Myocyte (in vitro differentiated cells): ENCODE data around the gene PGA5. TPM values are rescaled to one million over a fixed set of nuclear protein-coding genes. Genes with fewer than 3 reads are reported as not detected.

ENCODE experiments used
- DNase-seq: peaks from one replicate; pipeline ENCODE4 v3.0.0-alpha.2; 2012; ENCODE audit warnings: low read depth
- total RNA-seq: library from RNA; depleted of rRNA; stranded (reverse); fragments of >200 nt; gene quantifications from 2 replicates; pipeline ENCODE4 v1.2.3, GENCODE V29; 2014

The PGA5 gene
- total RNA-seq, 1 donor from 2014 or later = 18.1 TPM

DNA sequence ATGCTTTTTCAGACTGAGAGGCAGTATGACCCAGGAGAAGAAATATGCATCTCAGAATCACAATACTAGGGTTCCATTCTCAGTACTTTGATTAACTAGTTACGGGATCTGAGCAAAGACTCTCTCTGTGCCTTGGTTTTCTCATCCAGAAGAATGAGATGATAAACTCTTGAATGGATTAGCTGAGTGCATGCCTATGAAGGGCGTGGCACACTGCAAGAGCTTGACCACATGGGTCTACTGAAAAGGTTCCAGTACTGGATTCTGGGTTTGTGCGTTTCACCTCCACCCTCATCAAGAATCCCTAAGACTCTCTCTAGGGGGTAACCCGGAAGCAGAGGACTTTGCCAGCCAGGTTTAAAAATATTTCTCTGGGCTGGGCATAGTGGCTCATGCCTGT, 25.6 kb downstream of the PGA5 start:
- DNase-seq = peak; percentile 32

DNA sequence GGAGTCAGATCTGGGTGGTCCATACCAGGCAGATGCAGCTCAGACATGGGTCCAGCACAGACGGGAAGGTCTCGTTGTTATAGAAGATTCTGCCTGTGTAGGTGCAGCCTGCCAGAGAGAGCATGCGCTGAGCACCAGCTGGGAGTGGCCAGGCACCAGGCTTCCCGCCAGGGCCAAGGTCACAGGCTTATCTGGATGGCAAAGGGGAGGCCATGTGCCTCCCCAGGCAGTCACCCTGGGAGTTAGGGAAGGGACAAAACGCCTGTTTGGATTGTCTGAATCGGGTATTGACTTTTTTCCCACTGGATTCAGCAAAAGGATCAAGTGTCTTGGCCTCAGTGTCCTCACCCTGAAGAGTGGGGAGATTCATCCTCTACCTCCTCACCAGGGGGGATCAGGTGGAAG, 26.5 kb downstream of the PGA5 start:
- no peak for DNase-seq

DNA sequence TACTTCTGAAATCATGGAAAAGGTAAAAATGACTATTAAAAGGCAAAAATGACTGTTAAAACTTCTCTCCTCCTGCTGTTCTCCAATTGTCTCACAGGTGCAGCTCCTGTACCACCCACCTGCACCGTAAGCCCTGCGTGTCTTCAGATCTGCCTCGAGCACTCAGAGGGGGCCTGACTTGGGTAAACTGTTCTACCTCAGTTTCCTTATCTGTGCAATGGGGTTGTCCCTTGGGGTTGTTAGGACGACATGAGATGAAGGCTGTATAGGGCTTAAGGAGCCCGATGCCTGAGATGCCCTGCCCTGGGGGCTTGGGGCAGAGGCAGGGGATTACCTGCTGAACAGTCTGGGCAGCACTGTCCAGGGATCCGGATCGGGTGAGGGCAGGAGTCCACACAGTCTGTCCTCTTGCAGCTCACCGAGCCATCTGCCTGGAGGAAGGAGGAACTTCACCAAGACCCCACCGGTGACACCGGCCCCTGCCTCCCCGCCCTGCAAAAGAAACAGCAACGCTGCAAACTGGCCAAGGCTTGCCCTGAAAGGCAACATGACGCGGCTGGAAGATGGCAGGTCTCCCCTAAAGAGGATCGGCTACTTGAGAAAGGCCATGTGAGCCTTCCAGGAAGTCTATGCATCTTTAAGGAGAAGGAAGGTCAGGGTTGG, 27.7 kb downstream of the PGA5 start:
- DNase-seq = no peak

DNA sequence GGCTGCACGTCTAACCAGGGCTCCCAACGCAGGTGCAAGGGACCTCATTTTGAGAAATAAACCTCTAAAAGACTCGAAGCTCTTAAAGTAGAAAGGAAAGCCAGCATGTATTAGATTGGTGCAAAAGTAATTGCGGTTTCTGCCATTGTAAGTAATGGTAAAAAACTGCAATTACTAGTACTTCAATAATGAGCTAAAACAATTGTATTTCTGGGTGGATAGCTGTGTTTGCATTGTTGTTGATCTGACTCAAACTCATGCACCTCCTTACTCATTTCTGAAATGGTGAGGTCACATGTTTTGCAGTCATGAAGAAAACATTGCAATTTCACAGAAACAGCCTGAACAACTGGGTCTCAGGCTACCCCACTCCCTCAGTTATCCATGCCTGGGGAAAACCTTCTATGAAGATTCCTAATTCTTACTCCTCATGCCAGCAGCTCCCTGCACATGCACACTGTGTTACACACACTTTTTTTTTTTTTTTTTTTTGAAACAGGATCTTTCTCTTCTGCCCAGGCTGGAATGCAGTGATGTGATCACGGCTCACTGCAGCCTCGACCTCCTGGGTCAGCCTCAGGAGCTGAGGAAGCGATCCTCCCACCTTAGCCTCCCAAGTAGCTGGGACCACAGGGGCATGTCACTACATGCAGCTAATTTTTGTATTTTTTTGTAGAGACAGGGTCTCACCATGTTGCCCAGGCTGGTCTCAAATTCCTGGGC, 29.5 kb downstream of the PGA5 start:
- DNase-seq = no peak

DNA sequence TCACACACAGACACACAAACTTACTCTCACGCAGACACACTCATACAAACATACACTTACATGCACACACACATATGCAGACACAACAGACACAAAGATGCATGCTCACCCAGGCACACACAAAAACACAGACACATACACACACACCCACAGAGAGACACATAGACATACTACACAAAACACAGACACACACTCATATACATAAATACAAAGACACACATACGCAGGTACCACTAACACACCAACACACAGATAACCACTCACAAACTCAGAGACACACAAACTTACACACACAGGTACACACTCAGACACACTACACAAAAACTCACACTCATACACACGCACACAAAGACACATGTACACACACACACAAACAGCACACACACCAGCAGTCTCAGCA, 31.8 kb downstream of the PGA5 start:
- DNase-seq = no peak

DNA sequence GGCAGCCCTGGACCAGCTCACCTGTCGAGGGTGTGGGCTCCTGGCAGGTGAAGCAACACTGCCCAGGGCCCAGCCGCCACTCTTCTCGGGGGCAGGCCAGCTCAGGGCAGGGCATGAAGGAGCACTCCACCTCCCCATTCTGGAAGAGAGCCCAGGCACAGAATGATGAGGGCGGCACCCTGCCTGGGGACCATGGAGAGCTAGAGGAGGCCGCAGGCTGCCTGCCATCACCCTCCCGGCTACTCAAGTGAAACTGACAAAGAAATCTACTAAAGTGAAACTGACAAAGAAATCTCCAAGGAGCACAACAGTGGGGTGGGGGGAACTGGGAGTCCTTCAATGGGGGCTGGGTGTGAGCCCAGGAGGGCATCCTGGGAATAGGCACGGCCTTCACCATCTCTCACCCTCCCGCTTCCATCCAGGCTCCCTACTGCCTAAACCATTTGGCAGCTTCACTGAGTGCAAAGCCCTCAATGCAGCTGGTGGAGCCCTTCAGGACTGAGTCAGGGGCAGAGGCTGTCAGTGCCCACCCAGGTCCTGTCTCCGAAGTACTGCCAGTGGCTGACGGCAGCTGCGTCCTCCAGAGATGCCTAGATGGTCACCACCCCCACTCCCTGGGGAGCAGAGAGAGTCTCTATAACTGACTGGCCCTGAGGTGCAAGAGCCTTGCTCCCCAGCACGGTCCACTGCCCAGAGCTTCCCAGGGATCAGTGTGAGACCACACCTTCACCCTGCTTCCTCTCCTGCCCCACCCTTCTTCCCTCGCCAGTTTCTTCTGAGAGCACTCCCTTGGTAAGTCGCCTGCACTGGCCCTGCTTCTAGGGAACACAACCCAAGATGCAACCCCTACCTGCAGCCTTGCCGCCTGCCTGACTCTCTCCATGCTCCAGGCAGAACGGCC, 32.5 kb downstream of the PGA5 start:
- peak; percentile 47 for DNase-seq

DNA sequence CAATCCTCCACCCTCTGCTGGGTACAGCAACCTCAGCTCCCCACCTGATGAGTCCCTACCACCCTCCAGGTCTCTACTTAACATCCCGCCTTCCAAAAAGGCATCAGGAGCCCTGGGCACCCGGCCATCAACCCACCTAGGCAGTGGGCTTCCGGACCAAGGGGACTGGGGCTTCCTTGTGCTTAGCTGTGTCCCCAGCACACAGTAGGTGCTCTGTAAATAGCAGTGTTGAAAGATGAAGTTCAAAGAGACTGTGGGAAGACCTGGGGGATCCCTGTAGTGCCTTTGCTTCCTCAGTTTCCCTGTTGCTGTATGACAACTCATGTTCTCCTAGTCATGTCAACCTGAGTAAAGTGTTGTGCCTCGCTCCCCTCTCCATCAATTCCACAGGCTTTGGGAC, 33.1 kb downstream of the PGA5 start:
- DNase-seq = no peak

DNA sequence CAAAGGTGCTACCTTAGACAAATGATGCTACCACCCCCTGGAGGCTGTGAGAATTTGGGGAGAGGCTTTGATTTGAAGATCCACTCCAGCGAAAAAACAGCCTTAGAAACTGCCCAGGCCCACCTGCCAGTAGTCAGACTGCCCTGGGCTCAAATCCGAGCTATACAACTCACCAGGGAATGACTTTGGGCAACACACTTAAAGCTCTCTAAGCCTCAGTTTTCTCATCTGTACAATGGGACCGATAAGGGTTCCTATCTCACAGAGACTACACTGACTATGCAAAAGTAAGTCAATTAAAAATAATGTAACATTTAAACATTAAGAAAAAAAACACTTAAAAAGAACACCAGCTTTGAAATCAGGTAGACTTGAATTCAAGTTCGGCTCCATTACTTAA, 34.2 kb downstream of the PGA5 start:
- DNase-seq = no peak

DNA sequence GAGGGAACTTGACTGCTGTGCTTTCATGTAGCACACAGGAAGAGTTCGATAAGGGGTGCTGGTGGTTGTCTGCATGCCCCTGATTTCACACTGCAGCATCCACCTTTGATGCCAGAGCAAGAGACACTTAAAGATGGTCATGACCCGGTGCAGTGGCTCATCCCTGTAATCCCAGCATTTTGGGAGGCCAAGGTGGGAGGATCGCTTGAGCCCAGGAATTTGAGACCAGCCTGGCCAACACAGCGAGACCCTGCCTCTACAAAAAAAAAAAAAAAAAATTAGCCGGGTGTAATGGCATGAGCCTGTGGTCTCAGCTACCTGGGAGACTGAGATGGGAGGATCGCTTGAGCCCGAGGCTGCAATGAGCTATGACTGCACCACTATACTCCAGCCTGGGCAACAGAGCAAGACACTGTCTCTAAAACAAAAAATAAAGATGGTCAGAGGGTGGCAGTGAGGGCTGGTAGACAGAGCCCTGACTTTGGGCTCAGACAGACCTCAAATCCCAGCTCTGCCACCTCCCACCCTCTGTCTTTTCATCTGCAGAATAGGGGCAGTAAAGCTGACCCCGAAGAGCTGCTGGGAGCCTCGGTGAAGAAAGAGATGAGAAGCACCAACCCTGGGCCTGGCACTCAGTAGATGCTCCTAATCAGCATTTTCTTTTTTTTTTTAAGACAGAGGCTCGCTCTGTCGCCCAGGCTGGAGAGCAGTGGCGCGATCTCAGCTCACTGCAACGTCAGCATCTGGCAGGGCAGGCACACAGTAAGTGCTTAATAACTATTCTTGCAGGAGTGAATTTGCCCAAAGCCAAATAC, 36.4 kb downstream of the PGA5 start:
- DNase-seq = no peak

DNA sequence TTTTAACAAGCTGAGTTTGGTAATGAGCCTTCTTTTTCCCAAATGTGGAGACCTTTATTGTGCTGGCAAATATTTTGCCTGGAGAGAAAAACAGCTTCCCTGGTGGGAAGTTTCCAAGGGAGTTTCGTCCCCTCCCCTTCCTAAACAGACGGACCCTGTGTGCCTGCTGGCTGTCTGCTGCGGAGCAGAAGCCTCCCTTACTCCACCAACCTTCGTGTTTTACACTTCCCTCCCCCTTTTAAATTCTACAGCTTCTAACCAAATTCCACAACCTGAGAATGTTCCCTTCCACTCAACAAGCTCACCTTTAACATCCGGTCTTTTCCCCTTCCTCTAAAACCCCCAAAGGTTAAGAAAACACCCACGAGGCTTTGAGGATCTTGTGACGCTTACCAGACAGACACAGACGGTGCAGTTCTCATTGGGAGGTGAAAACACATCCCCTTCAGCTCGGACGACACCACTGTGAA, 37.1 kb downstream of the PGA5 start:
- no peak for DNase-seq

DNA sequence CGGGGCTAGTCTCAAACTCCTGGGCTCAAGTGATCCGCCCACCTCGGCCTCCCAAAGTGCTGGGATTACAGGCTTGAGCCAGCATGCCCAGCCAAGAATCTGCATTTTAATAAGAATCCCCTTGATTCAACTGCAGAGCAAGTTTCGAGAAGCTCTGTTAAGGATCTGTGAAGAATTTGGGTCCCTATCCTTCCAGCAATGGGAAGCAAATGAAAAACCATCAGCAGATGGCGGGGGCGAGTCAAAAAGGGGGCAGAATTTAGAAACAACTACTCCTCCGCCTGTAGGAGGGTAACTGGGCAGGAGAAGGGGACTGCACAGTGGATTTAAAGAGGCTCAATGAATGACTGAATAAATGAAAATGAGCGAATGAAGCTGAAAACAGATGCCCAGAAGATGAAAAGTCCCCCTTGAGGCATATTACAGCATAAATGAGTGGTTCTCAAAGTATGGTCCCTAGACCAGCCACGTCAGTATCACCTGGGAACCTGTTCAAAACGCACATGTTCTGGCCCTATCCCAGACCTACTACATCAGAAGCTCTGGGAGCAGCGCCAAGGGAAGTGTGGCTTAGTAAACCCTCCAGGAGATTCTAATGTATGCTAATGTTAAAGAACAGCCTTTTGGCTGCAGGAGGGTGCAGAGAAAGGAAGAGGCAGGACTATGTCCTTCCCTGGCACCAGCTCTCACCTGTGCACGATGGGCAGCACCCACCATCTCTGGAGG, 39.1 kb downstream of the PGA5 start:
- no peak for DNase-seq

DNA sequence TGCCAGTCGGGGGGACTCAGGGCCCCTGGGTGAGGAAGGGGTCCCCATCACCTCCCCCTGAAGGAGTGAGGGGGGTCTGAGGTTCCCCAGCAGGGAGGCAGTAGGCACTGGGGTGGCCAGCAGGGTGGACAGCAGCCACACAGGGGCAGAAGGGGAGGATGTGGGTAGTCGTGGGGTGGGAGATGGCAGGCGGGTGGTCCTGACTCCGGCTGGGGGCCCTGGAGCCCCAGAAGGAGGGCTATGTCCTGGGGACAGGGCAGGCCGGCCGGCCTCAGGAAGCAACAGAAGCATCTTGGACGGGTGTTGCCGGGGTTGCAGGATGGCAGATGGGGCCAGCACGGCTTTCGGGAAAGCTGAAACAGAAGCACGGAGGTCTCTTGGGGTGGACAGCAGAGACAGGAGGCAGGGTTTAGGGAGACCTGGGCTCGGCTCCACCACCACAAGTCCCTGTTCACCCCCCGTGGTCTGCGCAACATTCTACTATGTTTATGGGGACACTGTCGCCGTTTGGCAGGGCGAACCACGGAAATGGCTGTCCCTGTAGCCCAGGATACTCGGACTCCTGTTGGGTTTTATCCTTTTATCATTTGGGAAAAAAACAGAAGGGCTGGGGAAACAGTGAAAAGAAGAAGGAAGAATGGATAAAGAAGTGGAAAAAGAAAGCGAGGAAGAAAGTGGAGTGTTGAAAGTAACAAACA, 40.1 kb downstream of the PGA5 start:
- DNase-seq = no peak

DNA sequence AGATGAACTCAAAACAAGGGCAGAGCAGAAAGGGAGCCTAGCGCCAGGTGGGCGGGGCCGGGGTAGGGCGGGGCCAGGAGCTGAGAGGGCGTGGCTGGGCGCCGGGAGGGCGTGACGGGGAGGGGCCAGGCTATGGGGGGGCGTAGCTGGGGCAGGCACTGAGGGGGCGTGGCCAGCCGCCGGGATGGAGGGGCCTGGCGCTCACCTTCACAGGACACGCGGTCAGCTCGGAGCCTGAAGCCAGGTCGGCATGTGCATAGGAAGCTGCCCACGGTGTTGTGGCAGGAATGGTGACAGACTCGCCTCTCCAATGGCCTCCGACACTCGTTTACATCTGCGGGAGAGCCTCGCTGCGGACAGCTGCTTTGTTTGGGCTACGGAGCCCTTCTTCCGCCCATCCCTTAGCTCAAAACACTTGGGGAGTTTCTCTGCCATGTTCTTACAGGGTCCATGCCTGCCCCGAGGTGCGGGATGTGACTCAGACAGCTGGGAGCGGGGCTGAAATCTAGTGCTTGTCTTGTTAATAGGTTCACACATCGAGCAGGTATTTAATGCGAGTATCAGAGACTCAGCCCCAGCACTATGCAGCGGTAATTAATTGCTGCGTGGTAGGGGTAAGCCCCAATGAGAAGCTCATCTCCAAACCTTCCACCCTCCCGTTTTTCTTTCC, 40.7 kb downstream of the PGA5 start:
- no peak for DNase-seq

DNA sequence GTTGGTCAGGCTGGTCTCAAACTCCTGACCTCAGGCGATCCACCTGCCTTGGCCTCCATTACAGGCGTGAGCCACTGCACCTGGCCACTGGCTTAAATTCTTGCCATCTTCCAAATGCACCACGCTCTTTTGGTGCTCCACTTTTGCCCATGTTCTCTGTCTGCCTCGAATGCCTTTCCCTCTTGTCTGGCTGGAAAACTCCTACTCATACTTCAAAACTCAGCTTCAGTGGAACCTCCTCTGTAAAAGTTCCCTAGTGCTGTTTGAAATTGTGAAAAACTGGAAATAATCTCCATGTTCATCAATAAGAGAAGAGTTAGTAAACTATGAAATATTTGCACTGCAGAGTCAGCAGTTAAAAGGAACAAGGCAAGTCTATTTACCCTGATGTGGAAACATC, 42.6 kb downstream of the PGA5 start:
- no peak for DNase-seq

DNA sequence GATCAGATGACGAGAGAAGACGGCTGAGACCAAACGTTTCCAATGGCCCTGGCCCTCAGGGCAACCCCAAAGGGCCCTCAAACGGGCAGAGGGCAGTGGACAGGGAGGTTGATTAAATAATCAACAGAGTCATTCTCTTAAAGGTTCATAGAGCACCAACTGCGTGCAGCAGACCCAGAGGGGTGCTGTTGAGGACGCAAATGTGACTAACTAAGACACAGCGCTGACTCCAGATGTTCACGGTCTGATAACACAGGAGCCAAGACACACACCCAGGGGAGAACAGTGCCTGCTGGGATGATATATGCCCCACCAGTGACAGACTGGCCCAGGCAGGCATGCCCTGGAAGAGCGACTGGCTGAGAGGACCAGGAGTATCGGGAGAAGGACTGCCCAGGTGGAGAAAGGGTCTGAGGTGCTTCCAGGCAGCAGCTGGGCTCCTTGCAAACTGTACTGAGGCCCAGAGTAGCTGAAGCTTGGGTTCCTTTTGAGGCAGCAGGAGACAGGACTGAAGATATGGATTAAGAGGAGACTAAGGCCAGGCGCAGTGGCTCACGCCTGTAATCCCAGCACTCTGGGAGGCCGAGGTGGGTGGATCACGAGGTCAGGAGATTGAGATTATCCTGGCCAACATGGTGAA, 46.5 kb downstream of the PGA5 start:
- no peak for DNase-seq

DNA sequence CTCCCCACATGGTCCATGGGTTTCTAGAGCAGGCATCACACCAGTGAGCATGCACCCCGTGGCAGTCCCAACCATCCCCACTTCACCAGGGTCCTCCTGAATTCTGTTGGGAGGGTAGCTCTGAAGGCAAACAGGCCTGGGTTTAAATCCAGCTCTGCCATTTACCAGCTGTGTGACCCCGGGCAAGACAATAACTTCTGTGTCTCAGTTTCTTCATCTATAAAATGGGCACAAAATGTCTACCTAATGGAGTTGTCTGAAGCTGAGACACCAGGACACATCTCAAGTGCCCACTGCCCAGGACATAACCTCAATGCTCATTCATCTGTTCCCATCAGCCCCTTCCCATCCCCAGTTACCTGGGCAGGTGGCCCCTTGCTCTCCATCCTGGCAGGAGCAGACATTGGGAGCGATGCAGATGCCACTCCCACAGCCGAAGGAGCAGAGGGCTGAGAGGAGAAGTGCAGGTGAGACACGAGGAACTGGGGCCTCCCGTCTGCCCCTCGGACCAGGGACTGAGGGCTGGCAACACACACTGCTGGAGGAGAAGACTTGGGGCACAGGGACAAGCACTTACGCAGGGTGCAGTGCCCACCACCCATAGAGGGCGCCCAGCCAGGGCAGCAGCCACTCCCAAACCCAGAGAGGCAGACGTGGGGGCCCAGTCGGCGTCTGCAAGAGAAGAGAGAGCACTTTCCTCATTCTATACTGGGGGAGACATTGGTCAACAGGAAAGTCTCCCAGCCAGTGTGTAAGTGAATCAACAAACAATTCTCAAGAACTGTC, 50.1 kb downstream of the PGA5 start:
- DNase-seq = no peak

DNA sequence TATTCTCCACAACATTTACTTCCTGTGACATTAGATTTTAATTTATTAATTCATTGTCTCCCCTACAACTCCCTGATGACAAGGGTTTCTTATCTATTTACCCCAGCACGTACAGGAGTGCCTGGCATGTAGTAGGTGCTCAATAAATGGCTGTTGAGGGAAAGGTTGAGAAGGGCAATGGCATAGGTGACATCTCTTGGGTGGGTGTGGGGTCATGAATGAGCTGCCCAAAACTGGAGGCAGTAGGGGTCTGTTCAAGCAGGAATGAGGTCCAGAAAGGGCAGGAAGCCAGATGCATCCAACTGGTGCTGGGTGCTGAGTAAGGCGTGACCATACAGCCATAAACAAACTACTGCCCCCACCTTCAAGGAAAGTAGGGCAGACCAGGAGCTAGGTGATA, 51.4 kb downstream of the PGA5 start:
- DNase-seq = no peak
